SK-N-SH (cell line): Measurements from ENCODE around the gene HEXB. TPM values are rescaled to one million over a fixed set of nuclear protein-coding genes. Genes with fewer than 3 reads are reported as not detected.
A peak's percentile ranks its signal among the peaks of the same experiment; 100 is the strongest.

Experiments used
- CHD2 ChIP-seq: fragments of 150-350 bp; IDR thresholded peaks from 2 replicates; pipeline ENCODE4 v1.6.1; 2018; ENCODE audit warnings: low read length; ENCODE audit not compliant: partially characterized antibody
- ELF1 ChIP-seq: IDR thresholded peaks from 2 replicates; pipeline ENCODE4 v1.4.0; 2012
- EZH2phosphoT487 ChIP-seq: fragments of 200-600 bp; sonication (generic); IDR thresholded peaks from 2 replicates; pipeline ENCODE4 v1.6.1; 2017; ENCODE audit warnings: low read depth, mixed run types, mild to moderate bottlenecking, antibody characterized with exemption, moderate library complexity, borderline replicate concordance
- FOXM1 ChIP-seq: IDR thresholded peaks from 2 replicates; pipeline ENCODE4 v1.4.0; 2012; ENCODE audit warnings: low read depth, mild to moderate bottlenecking
- GABPA ChIP-seq: IDR thresholded peaks from 2 replicates; pipeline ENCODE4 v1.4.0; 2012; ENCODE audit warnings: low read depth, mild to moderate bottlenecking
- JUND ChIP-seq: IDR thresholded peaks from 2 replicates; pipeline ENCODE4 v1.4.0; 2012
- MEF2A ChIP-seq: IDR thresholded peaks from 2 replicates; pipeline ENCODE4 v1.4.0; 2012; ENCODE audit warnings: low read depth, borderline replicate concordance
- NFIC ChIP-seq: IDR thresholded peaks from 2 replicates; pipeline ENCODE4 v1.4.0; 2012; ENCODE audit warnings: borderline replicate concordance
- POLR2AphosphoS5 ChIP-seq: IDR thresholded peaks from 2 replicates; pipeline ENCODE4 v1.6.1; 2012; ENCODE audit warnings: low read depth, low read length
- RCOR1 ChIP-seq: fragments of 150-350 bp; IDR thresholded peaks from 2 replicates; pipeline ENCODE4 v1.6.1; 2017; ENCODE audit warnings: antibody characterized with exemption, low read length
- SMC3 ChIP-seq: IDR thresholded peaks from 2 replicates; pipeline ENCODE4 v1.6.1; 2012; ENCODE audit warnings: low read depth, low read length, improper control_type of control experiment
- TCF12 ChIP-seq: IDR thresholded peaks from 2 replicates; pipeline ENCODE4 v1.4.0; 2012
- TEAD4 ChIP-seq: IDR thresholded peaks from 2 replicates; pipeline ENCODE4 v1.4.0; 2012; ENCODE audit warnings: mild to moderate bottlenecking, borderline replicate concordance; ENCODE audit not compliant: insufficient read depth
- polyA plus RNA-seq, 3 experiments: library from polyadenylated mRNA; depleted of rRNA; stranded (reverse); fragments of >200 nt; gene quantifications; 2 replicates each; pipeline ENCODE4 v1.2.3, GENCODE V29; 2012
- TF ChIP-seq, protein P1 (sequence below): IDR thresholded peaks from 2 replicates; pipeline ENCODE4 v1.6.1; 2012; ENCODE audit warnings: mild to moderate bottlenecking, low read depth, low read length, moderate library complexity
- TF ChIP-seq, protein P2 (sequence below): IDR thresholded peaks from 2 replicates; pipeline ENCODE4 v1.4.0; 2012; ENCODE audit warnings: low read depth, borderline replicate concordance
- TF ChIP-seq, protein P3 (sequence below): IDR thresholded peaks from 2 replicates; pipeline ENCODE4 v1.4.0; 2012; ENCODE audit warnings: low read depth, borderline replicate concordance
- TF ChIP-seq, protein P4 (sequence below): IDR thresholded peaks from 2 replicates; pipeline ENCODE4 v1.4.0; 2012; ENCODE audit warnings: low read depth

The HEXB gene
- polyA plus RNA-seq, 1 of the 3 experiments (the other 2 are of a cell fraction): 75.8 TPM

DNA sequence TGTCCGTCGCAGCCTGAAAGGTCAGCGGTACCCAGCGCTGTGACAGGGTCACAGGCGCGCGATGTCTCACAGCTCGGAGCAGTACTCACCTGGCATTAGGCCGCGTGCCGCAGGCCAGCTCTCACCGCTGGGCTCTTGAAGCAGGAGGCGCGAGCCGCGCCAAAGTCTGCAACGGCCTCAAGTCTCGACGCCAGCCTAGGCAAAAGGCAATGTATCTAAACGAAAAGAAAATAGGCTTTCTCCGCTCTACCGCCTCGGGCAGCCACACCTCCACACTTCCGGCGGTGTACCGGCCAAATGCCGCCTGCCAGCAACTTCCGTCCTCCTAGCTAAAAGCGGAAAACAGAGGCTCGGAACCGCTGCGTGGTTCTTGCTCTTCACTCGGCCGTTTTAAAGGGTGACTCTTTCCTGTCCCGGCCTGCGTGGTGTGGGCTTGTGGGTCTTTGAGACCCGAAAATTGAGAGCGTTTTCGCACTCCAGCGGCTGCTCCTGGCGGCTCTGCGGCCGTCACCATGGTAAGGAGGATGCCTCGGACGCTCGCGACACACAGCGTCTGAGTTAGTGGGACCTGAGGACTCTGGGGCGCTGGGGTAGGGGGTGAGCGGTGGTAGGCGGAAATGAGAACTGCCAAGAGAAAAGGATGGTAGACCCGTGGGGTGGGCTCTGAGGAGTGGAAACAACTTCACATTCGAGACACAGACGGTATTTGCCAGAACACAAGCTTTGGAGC lies 82.0 kb downstream of the HEXB start, which contains the start of the genes GFM2 and NSA2 (continued):
- TF ChIP-seq, protein P1, sequence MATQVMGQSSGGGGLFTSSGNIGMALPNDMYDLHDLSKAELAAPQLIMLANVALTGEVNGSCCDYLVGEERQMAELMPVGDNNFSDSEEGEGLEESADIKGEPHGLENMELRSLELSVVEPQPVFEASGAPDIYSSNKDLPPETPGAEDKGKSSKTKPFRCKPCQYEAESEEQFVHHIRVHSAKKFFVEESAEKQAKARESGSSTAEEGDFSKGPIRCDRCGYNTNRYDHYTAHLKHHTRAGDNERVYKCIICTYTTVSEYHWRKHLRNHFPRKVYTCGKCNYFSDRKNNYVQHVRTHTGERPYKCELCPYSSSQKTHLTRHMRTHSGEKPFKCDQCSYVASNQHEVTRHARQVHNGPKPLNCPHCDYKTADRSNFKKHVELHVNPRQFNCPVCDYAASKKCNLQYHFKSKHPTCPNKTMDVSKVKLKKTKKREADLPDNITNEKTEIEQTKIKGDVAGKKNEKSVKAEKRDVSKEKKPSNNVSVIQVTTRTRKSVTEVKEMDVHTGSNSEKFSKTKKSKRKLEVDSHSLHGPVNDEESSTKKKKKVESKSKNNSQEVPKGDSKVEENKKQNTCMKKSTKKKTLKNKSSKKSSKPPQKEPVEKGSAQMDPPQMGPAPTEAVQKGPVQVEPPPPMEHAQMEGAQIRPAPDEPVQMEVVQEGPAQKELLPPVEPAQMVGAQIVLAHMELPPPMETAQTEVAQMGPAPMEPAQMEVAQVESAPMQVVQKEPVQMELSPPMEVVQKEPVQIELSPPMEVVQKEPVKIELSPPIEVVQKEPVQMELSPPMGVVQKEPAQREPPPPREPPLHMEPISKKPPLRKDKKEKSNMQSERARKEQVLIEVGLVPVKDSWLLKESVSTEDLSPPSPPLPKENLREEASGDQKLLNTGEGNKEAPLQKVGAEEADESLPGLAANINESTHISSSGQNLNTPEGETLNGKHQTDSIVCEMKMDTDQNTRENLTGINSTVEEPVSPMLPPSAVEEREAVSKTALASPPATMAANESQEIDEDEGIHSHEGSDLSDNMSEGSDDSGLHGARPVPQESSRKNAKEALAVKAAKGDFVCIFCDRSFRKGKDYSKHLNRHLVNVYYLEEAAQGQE: 0 out of 2 replicates have a peak, but pooled peaks have one; percentile 28
- no peak for TF ChIP-seq SMC3
- TF ChIP-seq CHD2: peak; percentile 77
- TF ChIP-seq, protein P2, sequence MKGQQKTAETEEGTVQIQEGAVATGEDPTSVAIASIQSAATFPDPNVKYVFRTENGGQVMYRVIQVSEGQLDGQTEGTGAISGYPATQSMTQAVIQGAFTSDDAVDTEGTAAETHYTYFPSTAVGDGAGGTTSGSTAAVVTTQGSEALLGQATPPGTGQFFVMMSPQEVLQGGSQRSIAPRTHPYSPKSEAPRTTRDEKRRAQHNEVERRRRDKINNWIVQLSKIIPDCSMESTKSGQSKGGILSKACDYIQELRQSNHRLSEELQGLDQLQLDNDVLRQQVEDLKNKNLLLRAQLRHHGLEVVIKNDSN: peak; percentile 60
- peak; percentile 42 for TF ChIP-seq RCOR1
- TF ChIP-seq GABPA: peak; percentile 100
- no peak for TF ChIP-seq TEAD4
- no peak for TF ChIP-seq EZH2phosphoT487
- TF ChIP-seq POLR2AphosphoS5: peak; percentile 58
- TF ChIP-seq ELF1: peak; percentile 85
- no peak for TF ChIP-seq FOXM1
- 0 out of 2 replicates have a peak, but pooled peaks have one; percentile 18 for TF ChIP-seq NFIC
- TF ChIP-seq MEF2A: no peak
- TF ChIP-seq JUND: no peak
- peak; percentile 21; the same call in 1 of the 2 replicates for TF ChIP-seq TCF12
- TF ChIP-seq, protein P3, sequence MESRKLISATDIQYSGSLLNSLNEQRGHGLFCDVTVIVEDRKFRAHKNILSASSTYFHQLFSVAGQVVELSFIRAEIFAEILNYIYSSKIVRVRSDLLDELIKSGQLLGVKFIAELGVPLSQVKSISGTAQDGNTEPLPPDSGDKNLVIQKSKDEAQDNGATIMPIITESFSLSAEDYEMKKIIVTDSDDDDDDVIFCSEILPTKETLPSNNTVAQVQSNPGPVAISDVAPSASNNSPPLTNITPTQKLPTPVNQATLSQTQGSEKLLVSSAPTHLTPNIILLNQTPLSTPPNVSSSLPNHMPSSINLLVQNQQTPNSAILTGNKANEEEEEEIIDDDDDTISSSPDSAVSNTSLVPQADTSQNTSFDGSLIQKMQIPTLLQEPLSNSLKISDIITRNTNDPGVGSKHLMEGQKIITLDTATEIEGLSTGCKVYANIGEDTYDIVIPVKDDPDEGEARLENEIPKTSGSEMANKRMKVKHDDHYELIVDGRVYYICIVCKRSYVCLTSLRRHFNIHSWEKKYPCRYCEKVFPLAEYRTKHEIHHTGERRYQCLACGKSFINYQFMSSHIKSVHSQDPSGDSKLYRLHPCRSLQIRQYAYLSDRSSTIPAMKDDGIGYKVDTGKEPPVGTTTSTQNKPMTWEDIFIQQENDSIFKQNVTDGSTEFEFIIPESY: 0 out of 2 replicates have a peak, but pooled peaks have one; percentile 34
- TF ChIP-seq, protein P4, sequence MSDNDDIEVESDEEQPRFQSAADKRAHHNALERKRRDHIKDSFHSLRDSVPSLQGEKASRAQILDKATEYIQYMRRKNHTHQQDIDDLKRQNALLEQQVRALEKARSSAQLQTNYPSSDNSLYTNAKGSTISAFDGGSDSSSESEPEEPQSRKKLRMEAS: peak; percentile 89
